H9 (cell line): ENCODE results near the gene SLC25A53. TPM values are rescaled to one million over a fixed set of nuclear protein-coding genes. Genes with fewer than 3 reads are reported as not detected.

Experiments used
- DNase-seq: peaks from one replicate; pipeline ENCODE4 v3.0.0-alpha.2; 2017
- H2AFZ ChIP-seq: one replicate; pipeline ENCODE4 v1.6.1; 2013; ENCODE audit warnings: mild to moderate bottlenecking, low read length, control low read depth, moderate library complexity
- H2AK5ac ChIP-seq: 2 replicates; pipeline ENCODE4 v1.6.1; 2013; ENCODE audit warnings: low read length, control low read depth, mixed read lengths; ENCODE audit not compliant: insufficient read length
- H2BK120ac ChIP-seq: one replicate; pipeline ENCODE4 v1.6.1; 2013; ENCODE audit warnings: low read depth, mild to moderate bottlenecking, low read length, control low read depth, inconsistent platforms; ENCODE audit not compliant: poor library complexity, severe bottlenecking
- H2BK12ac ChIP-seq: 2 replicates; pipeline ENCODE4 v1.6.1; 2013; ENCODE audit warnings: low read length, control low read depth, mixed read lengths, low read depth; ENCODE audit not compliant: insufficient read length
- H2BK15ac ChIP-seq: 2 replicates; pipeline ENCODE4 v1.6.1; 2013; ENCODE audit warnings: low read depth, low read length, control low read depth
- H2BK20ac ChIP-seq: one replicate; pipeline ENCODE4 v1.6.1; 2013; ENCODE audit warnings: low read depth, mild to moderate bottlenecking, low read length, control low read depth, inconsistent platforms; ENCODE audit not compliant: poor library complexity, severe bottlenecking
- H2BK5ac ChIP-seq: 2 replicates; pipeline ENCODE4 v1.6.1; 2013; ENCODE audit warnings: low read length, control low read depth, mixed read lengths; ENCODE audit not compliant: insufficient read length
- H3K14ac ChIP-seq: 2 replicates; pipeline ENCODE4 v1.6.1; 2013; ENCODE audit warnings: low read length, control low read depth; ENCODE audit not compliant: insufficient read depth
- H3K18ac ChIP-seq: 2 replicates; pipeline ENCODE4 v1.6.1; 2013; ENCODE audit warnings: low read depth, mild to moderate bottlenecking, mixed read lengths, low read length, control low read depth; ENCODE audit not compliant: insufficient read length
- H3K23ac ChIP-seq: 2 replicates; pipeline ENCODE4 v1.6.1; 2013; ENCODE audit warnings: low read length, control low read depth, mixed read lengths, low read depth; ENCODE audit not compliant: insufficient read length
- H3K23me2 ChIP-seq: 2 replicates; pipeline ENCODE4 v1.6.1; 2013; ENCODE audit warnings: low read depth, mild to moderate bottlenecking, mixed read lengths, low read length, control low read depth; ENCODE audit not compliant: insufficient read length, poor library complexity, severe bottlenecking
- H3K27ac ChIP-seq: 2 replicates; pipeline ENCODE4 v1.5.1; 2013; ENCODE audit warnings: low read length, control low read depth, mixed read lengths, low read depth; ENCODE audit not compliant: insufficient read length
- H3K27me3 ChIP-seq: 2 replicates; pipeline ENCODE4 v1.6.1; 2013; ENCODE audit warnings: low read length, control low read depth, inconsistent platforms; ENCODE audit not compliant: insufficient read depth
- H3K4ac ChIP-seq: 2 replicates; pipeline ENCODE4 v1.6.1; 2013; ENCODE audit warnings: low read depth, mild to moderate bottlenecking, control low read depth, inconsistent platforms, low read length, moderate library complexity
- H3K4me1 ChIP-seq: 2 replicates; pipeline ENCODE4 v1.6.1; 2013; ENCODE audit warnings: low read length, control low read depth, inconsistent platforms; ENCODE audit not compliant: insufficient read depth
- H3K4me2 ChIP-seq: 2 replicates; pipeline ENCODE4 v1.6.1; 2013; ENCODE audit warnings: low read length, control low read depth, mixed read lengths; ENCODE audit not compliant: insufficient read length, insufficient read depth
- H3K56ac ChIP-seq: 2 replicates; pipeline ENCODE4 v1.6.1; 2013; ENCODE audit warnings: low read depth, mild to moderate bottlenecking, mixed read lengths, low read length, control low read depth; ENCODE audit not compliant: insufficient read length
- H3K79me1 ChIP-seq: 2 replicates; pipeline ENCODE4 v1.6.1; 2013; ENCODE audit warnings: low read depth, mild to moderate bottlenecking, moderate library complexity, low read length, control low read depth, inconsistent platforms; ENCODE audit not compliant: insufficient read depth, poor library complexity, severe bottlenecking
- H3K79me2 ChIP-seq: 2 replicates; pipeline ENCODE4 v1.6.1; 2013; ENCODE audit warnings: low read length, control low read depth, inconsistent platforms; ENCODE audit not compliant: insufficient read depth
- H3K9ac ChIP-seq: 2 replicates; pipeline ENCODE4 v1.6.1; 2013; ENCODE audit warnings: low read length, control low read depth, mixed read lengths; ENCODE audit not compliant: insufficient read length; ENCODE audit errors: extremely low read depth
- H3K9me3 ChIP-seq: one replicate; pipeline ENCODE4 v1.6.1; 2013; ENCODE audit warnings: low read depth, low read length, inconsistent platforms; ENCODE audit not compliant: control insufficient read depth
- H3T11ph ChIP-seq: one replicate; pipeline ENCODE4 v1.6.1; 2013; ENCODE audit warnings: mild to moderate bottlenecking, low read length, control low read depth, inconsistent platforms
- H4K20me1 ChIP-seq: one replicate; pipeline ENCODE4 v1.6.1; 2013; ENCODE audit not compliant: control insufficient read depth, insufficient read length, insufficient read depth
- H4K5ac ChIP-seq: 2 replicates; pipeline ENCODE4 v1.6.1; 2013; ENCODE audit warnings: low read depth, mild to moderate bottlenecking, mixed read lengths, low read length, control low read depth; ENCODE audit not compliant: insufficient read length
- H4K8ac ChIP-seq: replicated peaks from 2 replicates; pipeline ENCODE4 v1.6.1; 2013; ENCODE audit warnings: low read length, control low read depth, mixed read lengths, low read depth; ENCODE audit not compliant: insufficient read length
- H4K91ac ChIP-seq: 2 replicates; pipeline ENCODE4 v1.6.1; 2013; ENCODE audit warnings: low read depth, mild to moderate bottlenecking, moderate library complexity, mixed read lengths, low read length, control low read depth; ENCODE audit not compliant: insufficient read length
- H3K27ac Mint-ChIP-seq, 3 experiments: 2 replicates in 2 of 3; 3 replicates in 1 of 3; pipeline ENCODE4 v1.8.0; 2020 to 2021; ENCODE audit warnings: mixed read lengths in 3 of 3, mild to moderate bottlenecking in 1 of 3, moderate library complexity in 1 of 3
- H3K27me3 Mint-ChIP-seq: 2 replicates; pipeline ENCODE4 v1.8.0; 2021; ENCODE audit warnings: low read depth, mild to moderate bottlenecking, moderate library complexity, mixed read lengths
- H3K36me3 Mint-ChIP-seq, 3 experiments: 2 replicates in 2 of 3; 3 replicates in 1 of 3; pipeline ENCODE4 v1.8.0; 2020 to 2021; ENCODE audit warnings: low read depth in 3 of 3, mixed read lengths in 3 of 3; ENCODE audit not compliant: insufficient read depth in 1 of 3
- H3K4me1 Mint-ChIP-seq, 2 experiments: 2 replicates each; pipeline ENCODE4 v1.8.0; 2020; ENCODE audit warnings: mixed read lengths in 2 of 2
- H3K4me3 Mint-ChIP-seq, 2 experiments: 2 replicates in 1 of 2; 3 replicates in 1 of 2; pipeline ENCODE4 v1.8.0; 2020 to 2021; ENCODE audit warnings: mild to moderate bottlenecking in 2 of 2, mixed read lengths in 2 of 2, moderate library complexity in 1 of 2
- H3K9me3 Mint-ChIP-seq, 2 experiments: 2 replicates in 1 of 2; 3 replicates in 1 of 2; pipeline ENCODE4 v1.8.0; 2020; ENCODE audit warnings: mild to moderate bottlenecking in 2 of 2, mixed read lengths in 2 of 2, moderate library complexity in 1 of 2
- WGBS: extraction: QIAGEN DNeasy Blood & Tissue Kit; methylation state at CpG from one replicate; pipeline ENCODE4 v1.1.7; 2013; ENCODE audit warnings: missing lambda C conversion rate, low lambda C conversion rate, mixed read lengths; ENCODE audit not compliant: insufficient read length; ENCODE audit errors: extremely low coverage; 5-methylcytosine and 5-hydroxymethylcytosine counted together
- total RNA-seq: library from RNA; stranded (reverse); gene quantifications from 2 replicates; pipeline ENCODE4 v1.2.1, GENCODE V29; 2021
- TF ChIP-seq, protein P1 (sequence below): fragments of 200-600 bp; sonication (generic); conservative IDR thresholded peaks from 3 replicates; pipeline ENCODE4 v1.8.0; 2021; ENCODE audit warnings: antibody characterized with exemption, mild to moderate bottlenecking

The SLC25A53 gene
- total RNA-seq, 1 experiment from 2014 or later = 1.6 TPM

DNA sequence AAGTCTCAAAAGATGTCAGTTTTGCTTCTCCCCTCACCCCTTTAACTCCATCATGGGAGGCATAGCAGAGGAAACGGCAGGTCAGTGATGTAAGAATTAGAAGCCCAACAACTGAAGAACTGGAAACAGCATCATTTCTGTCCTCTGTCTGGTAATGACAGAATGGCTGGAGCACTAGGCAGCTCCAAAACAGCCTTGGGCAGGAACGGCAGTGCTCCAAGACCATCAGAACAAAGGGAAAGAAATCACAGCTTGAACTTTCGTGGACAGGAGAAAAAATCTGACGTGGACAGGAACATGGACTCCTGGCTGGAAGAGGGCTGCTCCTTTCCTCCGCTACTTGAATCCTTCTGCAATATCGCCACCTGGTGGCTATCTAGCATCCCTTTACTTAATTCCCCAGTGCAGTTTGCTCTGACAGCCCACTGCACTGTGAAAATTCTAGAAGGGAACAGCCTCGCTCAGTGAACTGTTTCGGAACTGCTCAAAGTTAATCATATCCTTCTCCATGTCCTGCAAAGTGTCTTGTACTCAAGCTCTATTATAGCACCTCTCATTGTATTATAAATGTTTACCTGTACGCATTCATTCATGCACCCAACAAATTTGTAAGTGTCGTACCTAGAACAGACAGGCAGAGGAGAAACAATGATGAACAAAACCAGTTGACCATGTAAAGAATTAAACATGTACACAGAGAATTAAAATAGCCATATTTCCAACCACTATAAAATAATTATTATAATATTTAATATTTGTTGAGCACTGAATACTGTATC lies 20.4 kb downstream of the SLC25A53 start:
- Histone ChIP-seq H3K9ac (no peak overlapping the region), H3K4me1 (no peaks in the 10 kb centered on the region), H4K8ac (no peak overlapping the region), H3K27me3 (no peaks in the 10 kb centered on the region), H2BK12ac (no peak overlapping the region), H3K27ac (no peak overlapping the region), H3T11ph (no peak overlapping the region), H3K56ac (no peak overlapping the region), H2BK15ac (no peak overlapping the region), H3K23ac (no peak overlapping the region), H2BK5ac (no peak overlapping the region), H3K79me1 (no peaks in the 10 kb centered on the region), H3K23me2 (no peaks in the 10 kb centered on the region), H3K4ac (no peak overlapping the region), H3K18ac (no peak overlapping the region), H2BK120ac (no peak overlapping the region), H2AK5ac (no peak overlapping the region), H3K9me3 (peaks cover 10% of the 10 kb centered on the region), H4K20me1 (no peaks in the 10 kb centered on the region), H4K5ac (no peak overlapping the region), H2AFZ (peak overlapping the region; percentile 93), H3K4me2 (peak overlapping the region; percentile 53), H3K79me2 (no peaks in the 10 kb centered on the region), H2BK20ac (no peak overlapping the region), H3K14ac (no peak overlapping the region), H4K91ac (no peak overlapping the region)
- Mint-ChIP-seq H3K4me3 (peak overlapping the region; percentile 11 to 68; a peak in 4 of 5 replicates), H3K27ac (no peak overlapping the region), H3K27me3 (peaks cover 1% of the 10 kb centered on the region), H3K9me3 (peaks cover 0 to 66% of the 10 kb centered on the region in 2 experiments; a peak in 3 of 5 replicates), H3K36me3 (no peaks in the 10 kb centered on the region), H3K4me1 (no peaks in the 10 kb centered on the region)
- TF ChIP-seq, protein P1, sequence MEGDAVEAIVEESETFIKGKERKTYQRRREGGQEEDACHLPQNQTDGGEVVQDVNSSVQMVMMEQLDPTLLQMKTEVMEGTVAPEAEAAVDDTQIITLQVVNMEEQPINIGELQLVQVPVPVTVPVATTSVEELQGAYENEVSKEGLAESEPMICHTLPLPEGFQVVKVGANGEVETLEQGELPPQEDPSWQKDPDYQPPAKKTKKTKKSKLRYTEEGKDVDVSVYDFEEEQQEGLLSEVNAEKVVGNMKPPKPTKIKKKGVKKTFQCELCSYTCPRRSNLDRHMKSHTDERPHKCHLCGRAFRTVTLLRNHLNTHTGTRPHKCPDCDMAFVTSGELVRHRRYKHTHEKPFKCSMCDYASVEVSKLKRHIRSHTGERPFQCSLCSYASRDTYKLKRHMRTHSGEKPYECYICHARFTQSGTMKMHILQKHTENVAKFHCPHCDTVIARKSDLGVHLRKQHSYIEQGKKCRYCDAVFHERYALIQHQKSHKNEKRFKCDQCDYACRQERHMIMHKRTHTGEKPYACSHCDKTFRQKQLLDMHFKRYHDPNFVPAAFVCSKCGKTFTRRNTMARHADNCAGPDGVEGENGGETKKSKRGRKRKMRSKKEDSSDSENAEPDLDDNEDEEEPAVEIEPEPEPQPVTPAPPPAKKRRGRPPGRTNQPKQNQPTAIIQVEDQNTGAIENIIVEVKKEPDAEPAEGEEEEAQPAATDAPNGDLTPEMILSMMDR = peak; percentile 82
- peak; percentile 66 for DNase-seq
- WGBS = no CpG with 5 or more reads among the region's 10 CpGs
